OCI-LY3 (cell line): Measurements from ENCODE around the gene AIF1.

Experiments used
- H2AFZ ChIP-seq: fragments of 200-600, 300-600 bp; shearing (Covaris generic); 2 replicates; pipeline ENCODE4 v1.6.0; 2014; ENCODE audit warnings: antibody characterized with exemption, low read depth, low read length
- H3K27ac ChIP-seq: fragments of 200-600, 300-600 bp; sonication (generic); 2 replicates; pipeline ENCODE4 v1.5.1; 2014; ENCODE audit warnings: mild to moderate bottlenecking, low read length, moderate library complexity, mixed read lengths
- H3K27me3 ChIP-seq: fragments of 200-600, 300-600 bp; sonication (generic); 2 replicates; pipeline ENCODE4 v1.6.1; 2014; ENCODE audit warnings: low read depth, low read length, mixed read lengths
- H3K36me3 ChIP-seq: fragments of 200-600, 300-600 bp; sonication (generic); replicated peaks from 2 replicates; pipeline ENCODE3; 2014; ENCODE audit warnings: low read depth, low read length, mixed read lengths
- H3K4me1 ChIP-seq: fragments of 300-600, 200-600 bp; sonication (generic); 2 replicates; pipeline ENCODE4 v1.6.1; 2014; ENCODE audit warnings: low read length, mixed read lengths
- H3K4me2 ChIP-seq: fragments of 200-600, 300-600 bp; sonication (generic); 2 replicates; pipeline ENCODE4 v1.6.1; 2014; ENCODE audit warnings: low read length, mixed read lengths
- H3K4me3 ChIP-seq: fragments of 300-600, 200-600 bp; sonication (generic); 2 replicates; pipeline ENCODE4 v1.5.1; 2014; ENCODE audit warnings: antibody characterized with exemption, mild to moderate bottlenecking, low read length, moderate library complexity
- H3K79me2 ChIP-seq: fragments of 300-600, 200-600 bp; shearing (Covaris generic); 2 replicates; pipeline ENCODE4 v1.6.1; 2014; ENCODE audit warnings: mild to moderate bottlenecking, low read length, mixed read lengths
- H3K9ac ChIP-seq: fragments of 300-600, 200-600 bp; shearing (Covaris generic); 2 replicates; pipeline ENCODE4 v1.6.0; 2014; ENCODE audit warnings: mild to moderate bottlenecking, low read length, moderate library complexity
- H3K9me3 ChIP-seq: fragments of 200-600, 300-600 bp; shearing (Covaris generic); 2 replicates; pipeline ENCODE4 v1.6.1; 2014; ENCODE audit warnings: low read length, mixed read lengths; ENCODE audit not compliant: insufficient read depth
- H4K20me1 ChIP-seq: fragments of 200-600, 300-600 bp; sonication (generic); 2 replicates; pipeline ENCODE4 v1.6.1; 2016; ENCODE audit warnings: low read length, mixed read lengths; ENCODE audit not compliant: insufficient read depth
- EZH2phosphoT487 ChIP-seq: fragments of 200-600 bp; shearing (Covaris generic); IDR thresholded peaks from 2 replicates; pipeline ENCODE4 v1.6.1; 2018; ENCODE audit warnings: antibody characterized with exemption, mixed run types, low read depth
- TF ChIP-seq, protein P1 (sequence below): fragments of 200-600, 300-600 bp; sonication (generic); IDR thresholded peaks from 2 replicates; pipeline ENCODE4 v1.5.1; 2014; ENCODE audit warnings: antibody characterized with exemption, low read length, low read depth

AIF1 gene

GRCh38 chr6:31619805-31620585 lies 5.0 kb downstream of the AIF1 start:
- Histone ChIP-seq H3K4me1 (peaks cover 18% of the 10 kb centered on the region), H3K9ac (peak overlapping the region; percentile 75), H3K4me3 (peak overlapping the region; percentile 82), H4K20me1 (peaks cover 18% of the 10 kb centered on the region), H3K4me2 (peak overlapping the region; percentile 73), H3K79me2 (peaks cover 41% of the 10 kb centered on the region), H2AFZ (no peak overlapping the region), H3K9me3 (no peaks in the 10 kb centered on the region), H3K27me3 (no peaks in the 10 kb centered on the region), H3K27ac (peak overlapping the region; percentile 95), H3K36me3 (peaks cover 29% of the 10 kb centered on the region)
- no peak for TF ChIP-seq EZH2phosphoT487
- TF ChIP-seq, protein P1, sequence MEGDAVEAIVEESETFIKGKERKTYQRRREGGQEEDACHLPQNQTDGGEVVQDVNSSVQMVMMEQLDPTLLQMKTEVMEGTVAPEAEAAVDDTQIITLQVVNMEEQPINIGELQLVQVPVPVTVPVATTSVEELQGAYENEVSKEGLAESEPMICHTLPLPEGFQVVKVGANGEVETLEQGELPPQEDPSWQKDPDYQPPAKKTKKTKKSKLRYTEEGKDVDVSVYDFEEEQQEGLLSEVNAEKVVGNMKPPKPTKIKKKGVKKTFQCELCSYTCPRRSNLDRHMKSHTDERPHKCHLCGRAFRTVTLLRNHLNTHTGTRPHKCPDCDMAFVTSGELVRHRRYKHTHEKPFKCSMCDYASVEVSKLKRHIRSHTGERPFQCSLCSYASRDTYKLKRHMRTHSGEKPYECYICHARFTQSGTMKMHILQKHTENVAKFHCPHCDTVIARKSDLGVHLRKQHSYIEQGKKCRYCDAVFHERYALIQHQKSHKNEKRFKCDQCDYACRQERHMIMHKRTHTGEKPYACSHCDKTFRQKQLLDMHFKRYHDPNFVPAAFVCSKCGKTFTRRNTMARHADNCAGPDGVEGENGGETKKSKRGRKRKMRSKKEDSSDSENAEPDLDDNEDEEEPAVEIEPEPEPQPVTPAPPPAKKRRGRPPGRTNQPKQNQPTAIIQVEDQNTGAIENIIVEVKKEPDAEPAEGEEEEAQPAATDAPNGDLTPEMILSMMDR = no peak

DNA sequence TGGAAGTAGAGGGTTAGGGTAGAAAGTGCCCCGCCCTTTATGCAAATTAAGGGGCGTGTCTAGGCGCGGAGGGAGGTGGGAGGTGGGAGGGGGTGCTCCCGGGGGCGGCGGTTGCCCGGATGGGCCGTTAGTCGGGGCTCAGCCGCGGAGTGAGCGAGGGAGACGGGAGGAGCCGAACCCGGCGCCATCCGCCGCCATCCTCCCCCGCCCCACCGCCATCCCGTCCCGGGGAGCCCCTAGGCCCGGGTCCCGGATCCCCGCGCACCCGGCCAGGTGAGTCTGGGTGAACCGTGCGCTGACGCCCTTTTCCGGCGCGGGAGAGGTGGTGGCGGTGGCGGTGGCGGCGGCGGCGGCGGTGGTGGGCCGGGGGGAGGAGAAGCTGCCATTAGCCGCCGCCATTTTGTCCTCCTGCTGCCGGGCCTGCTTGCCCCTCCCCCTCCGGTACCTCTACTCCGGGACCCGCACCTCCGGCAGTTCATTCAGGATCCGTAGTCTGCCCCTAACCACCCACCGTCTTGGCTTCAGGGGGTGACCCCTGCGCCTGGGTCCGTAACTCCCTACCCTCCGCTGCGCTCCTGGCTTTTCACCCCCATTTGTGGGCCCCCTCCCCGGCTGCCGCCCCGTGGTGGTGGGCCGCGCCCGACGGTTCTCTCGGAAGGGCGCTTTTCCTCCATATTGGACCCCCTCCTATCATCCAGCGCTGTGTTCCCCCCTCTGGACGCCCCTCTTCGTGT lies 5.7 kb downstream of the AIF1 start, which contains the start of gene PRRC2A:
Gene PRRC2A, plus strand, starts transcription at position 130 of the 734 bp plus-strand sequence. CDS start 2,075 bp downstream, outside the sequence.
- H3K36me3 ChIP-seq = peaks cover 37% of the 10 kb centered on the region
- no peaks in the 10 kb centered on the region for H3K27me3 ChIP-seq
- H3K4me3 ChIP-seq = peak within 1 kb of the TSS; percentile 98
- H3K79me2 ChIP-seq = peaks cover 46% of the 10 kb centered on the region
- peak within 1 kb of the TSS; percentile 95 for H3K4me2 ChIP-seq
- peak within 1 kb of the TSS; percentile 95 for H3K27ac ChIP-seq
- no peaks in the 10 kb centered on the region for H3K9me3 ChIP-seq
- H3K9ac ChIP-seq = peak within 1 kb of the TSS; percentile 99
- H4K20me1 ChIP-seq = peaks cover 18% of the 10 kb centered on the region
- TF ChIP-seq, protein P1 = no peak
- no peak for TF ChIP-seq EZH2phosphoT487
- peaks cover 14% of the 10 kb centered on the region for H3K4me1 ChIP-seq
- H2AFZ ChIP-seq = 0 out of 2 replicates have a peak within 1 kb of the TSS, but pooled peaks have one; percentile 17

- Histone ChIP-seq H2AFZ (no peak overlapping the region), H3K27ac (peak overlapping the region; percentile 85), H3K79me2 (peaks cover 46% of the 10 kb centered on the region), H3K36me3 (peaks cover 42% of the 10 kb centered on the region), H3K9me3 (no peaks in the 10 kb centered on the region), H3K4me1 (peaks cover 14% of the 10 kb centered on the region), H3K27me3 (no peaks in the 10 kb centered on the region), H3K4me2 (peak overlapping the region; percentile 95), H3K4me3 (peak overlapping the region; percentile 98), H4K20me1 (peaks cover 18% of the 10 kb centered on the region), H3K9ac (peak overlapping the region; percentile 99)
- TF ChIP-seq, protein P1 = no peak
- TF ChIP-seq EZH2phosphoT487 = no peak
Observed at GRCh38 chr6:31621320-31621939, 6.4 kb downstream of the AIF1 start.
